C4-2B (cell line): ENCODE data around the gene NBAS.

Experiments used
- CTCF ChIP-seq: fragments of 450-650 bp; conservative IDR thresholded peaks from 2 replicates; pipeline ENCODE4 v1.5.1; 2017; ENCODE audit warnings: mild to moderate bottlenecking
- ZFX ChIP-seq: fragments of 450-650 bp; IDR thresholded peaks from 2 replicates; pipeline ENCODE4 v1.6.1; 2017

GRCh38 chr2:15152382-15152781, 408.8 kb downstream of the NBAS start:
- TF ChIP-seq CTCF (no peak), ZFX (no peak)
